HL-60 (cell line): Measurements from ENCODE around the gene BUD31.

Experiments
- DNase-seq, 2 experiments: peaks; one replicate each; pipeline ENCODE4 v3.0.0-alpha.2; 2010 to 2020; ENCODE audit warnings: low read depth in 1 of 2, low spot score in 1 of 2
- H3K27ac ChIP-seq: fragments of 250-450 bp; sonication (Bioruptor Pico); replicated peaks from 2 replicates; pipeline ENCODE4 v1.5.1; 2020; ENCODE audit warnings: mild to moderate bottlenecking, moderate library complexity
- H3K27me3 ChIP-seq: fragments of 250-450 bp; sonication (Bioruptor Pico); 2 replicates; pipeline ENCODE4 v1.5.1; 2021; ENCODE audit warnings: mild to moderate bottlenecking, moderate library complexity; ENCODE audit not compliant: insufficient read depth, poor library complexity, severe bottlenecking
- H3K4me3 ChIP-seq: replicated peaks from 2 replicates; pipeline ENCODE4 v1.5.1; 2011; ENCODE audit warnings: mild to moderate bottlenecking, control low read depth, low read length; ENCODE audit not compliant: insufficient read depth
- GABPA ChIP-seq: IDR thresholded peaks from 2 replicates; pipeline ENCODE4 v1.6.1; 2012; ENCODE audit warnings: low read depth
- POLR2AphosphoS5 ChIP-seq: IDR thresholded peaks from 2 replicates; pipeline ENCODE4 v1.6.1; 2012; ENCODE audit warnings: low read depth
- REST ChIP-seq: IDR thresholded peaks from 2 replicates; pipeline ENCODE4 v1.6.1; 2012; ENCODE audit warnings: low read depth; ENCODE audit not compliant: insufficient replicate concordance
- SPI1 ChIP-seq: IDR thresholded peaks from 2 replicates; pipeline ENCODE4 v1.6.1; 2012; ENCODE audit warnings: low read depth, mild to moderate bottlenecking, borderline replicate concordance
- TF ChIP-seq, protein P1 (sequence below): IDR thresholded peaks from one replicate; pipeline ENCODE4 v1.5.1; 2011; ENCODE audit warnings: low read length, control low read depth, inconsistent platforms; ENCODE audit not compliant: insufficient read depth

The BUD31 gene

DNA sequence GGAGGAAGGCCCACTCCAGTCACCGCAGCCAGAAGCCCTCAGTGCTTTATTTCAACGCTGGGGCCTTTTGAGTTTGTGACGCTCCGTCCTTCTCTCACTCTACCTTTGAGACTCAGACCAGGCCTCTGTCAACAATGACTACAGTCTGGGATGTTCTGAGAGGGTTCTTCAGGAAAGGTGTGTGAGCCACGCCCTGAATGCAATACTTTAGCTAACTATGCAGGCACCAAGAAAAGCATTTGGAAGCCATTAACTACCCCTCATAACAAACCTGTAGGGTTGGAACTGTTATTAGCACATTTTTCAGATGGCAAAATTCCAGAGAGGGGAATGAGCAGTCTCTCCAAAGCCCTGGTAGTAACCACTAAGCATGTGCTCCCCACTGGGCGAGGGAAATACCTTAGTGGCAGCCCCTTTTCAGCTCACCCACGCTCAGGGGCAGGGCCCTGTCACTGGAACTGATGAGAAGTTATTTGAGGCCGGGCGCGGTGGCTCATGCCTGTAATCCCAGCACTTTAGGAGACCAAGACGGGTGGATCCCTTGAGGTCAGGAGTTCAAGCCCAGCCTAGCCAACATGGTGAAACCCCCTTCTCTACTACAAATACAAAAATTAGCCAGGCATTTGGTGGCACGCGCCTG is 39.9 kb upstream of the BUD31 start:
- Histone ChIP-seq H3K27ac (no peak overlapping the region), H3K4me3 (no peak overlapping the region), H3K27me3 (no peaks in the 10 kb centered on the region)
- TF ChIP-seq REST (no peak), SPI1 (no peak), GABPA (no peak), POLR2AphosphoS5 (no peak)
- TF ChIP-seq, protein P1, sequence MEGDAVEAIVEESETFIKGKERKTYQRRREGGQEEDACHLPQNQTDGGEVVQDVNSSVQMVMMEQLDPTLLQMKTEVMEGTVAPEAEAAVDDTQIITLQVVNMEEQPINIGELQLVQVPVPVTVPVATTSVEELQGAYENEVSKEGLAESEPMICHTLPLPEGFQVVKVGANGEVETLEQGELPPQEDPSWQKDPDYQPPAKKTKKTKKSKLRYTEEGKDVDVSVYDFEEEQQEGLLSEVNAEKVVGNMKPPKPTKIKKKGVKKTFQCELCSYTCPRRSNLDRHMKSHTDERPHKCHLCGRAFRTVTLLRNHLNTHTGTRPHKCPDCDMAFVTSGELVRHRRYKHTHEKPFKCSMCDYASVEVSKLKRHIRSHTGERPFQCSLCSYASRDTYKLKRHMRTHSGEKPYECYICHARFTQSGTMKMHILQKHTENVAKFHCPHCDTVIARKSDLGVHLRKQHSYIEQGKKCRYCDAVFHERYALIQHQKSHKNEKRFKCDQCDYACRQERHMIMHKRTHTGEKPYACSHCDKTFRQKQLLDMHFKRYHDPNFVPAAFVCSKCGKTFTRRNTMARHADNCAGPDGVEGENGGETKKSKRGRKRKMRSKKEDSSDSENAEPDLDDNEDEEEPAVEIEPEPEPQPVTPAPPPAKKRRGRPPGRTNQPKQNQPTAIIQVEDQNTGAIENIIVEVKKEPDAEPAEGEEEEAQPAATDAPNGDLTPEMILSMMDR, result no peak
- DNase-seq, result no peak

- Histone ChIP-seq H3K4me3 (no peak overlapping the region), H3K27ac (no peak overlapping the region), H3K27me3 (no peaks in the 10 kb centered on the region)
- DNase-seq, result no peak
- TF ChIP-seq GABPA (no peak), SPI1 (no peak), REST (no peak), POLR2AphosphoS5 (no peak)
- TF ChIP-seq, protein P1, result no peak
These were observed 38.9 kb upstream of the BUD31 start for GRCh38 chr7:99369767-99370391.

DNA sequence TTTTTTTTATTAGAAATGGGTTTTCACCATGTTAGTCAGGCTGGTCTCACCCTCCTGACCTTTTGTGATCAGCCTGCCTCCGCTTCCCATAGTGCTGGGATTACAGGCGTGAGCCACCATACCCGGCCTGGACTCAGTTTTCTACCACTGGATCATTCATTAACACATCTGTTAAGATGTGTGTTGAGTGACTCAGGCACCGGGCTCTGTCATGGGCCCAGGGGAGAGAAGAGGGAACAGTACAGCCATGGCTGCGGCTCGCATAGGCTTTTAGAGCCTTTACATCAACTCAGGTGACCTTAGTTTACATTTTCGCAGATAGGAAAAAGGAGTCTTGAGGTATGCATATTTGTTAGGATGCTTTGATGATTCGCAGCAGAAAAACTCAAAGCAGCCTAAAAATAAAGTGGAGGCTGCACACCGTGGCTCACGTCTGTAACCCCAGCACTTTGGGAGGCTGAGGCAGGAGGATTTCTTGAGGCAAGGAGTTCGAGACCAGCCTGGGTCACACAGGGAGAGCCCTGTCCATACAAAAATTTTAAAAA is 37.3 kb upstream of the BUD31 start:
- no peak overlapping the region for H3K27ac ChIP-seq
- TF ChIP-seq GABPA (no peak), REST (no peak), SPI1 (no peak), POLR2AphosphoS5 (no peak)
- TF ChIP-seq, protein P1, result no peak
- no peak for DNase-seq
- no peaks in the 10 kb centered on the region for H3K27me3 ChIP-seq
- H3K4me3 ChIP-seq, result no peak overlapping the region
